Transverse colon (tissue), 4 donors: Measurements from ENCODE around the gene HMGN4. TPM values are rescaled to one million over a fixed set of nuclear protein-coding genes. Genes with fewer than 3 reads are reported as not detected.
A peak's percentile ranks its signal among the peaks of the same experiment; 100 is the strongest.

ENCODE experiments used
- DNase-seq: peaks from one replicate; pipeline ENCODE4 v3.0.0-alpha.2; 2019
- H3K27ac ChIP-seq, 4 donors: fragments of 200-600 bp; sonication (generic); 2 replicates each; pipeline ENCODE4 v1.5.1; 2016 to 2018; ENCODE audit warnings: inconsistent platforms in 4 of 4
- H3K27me3 ChIP-seq: fragments of 200-600 bp; sonication (generic); 2 replicates; pipeline ENCODE4 v1.5.1; 2017; ENCODE audit warnings: inconsistent platforms
- H3K36me3 ChIP-seq, 4 donors: fragments of 200-600 bp; sonication (generic); 2 replicates each; pipeline ENCODE4 v1.5.1; 2017 to 2019; ENCODE audit warnings: inconsistent platforms in 4 of 4
- H3K4me1 ChIP-seq, 4 donors: fragments of 200-600 bp; sonication (generic); 2 replicates each; pipeline ENCODE4 v1.5.1; 2017 to 2020; ENCODE audit warnings: inconsistent platforms in 4 of 4
- H3K4me3 ChIP-seq, 4 donors: fragments of 200-600 bp; sonication (generic); 1 replicate in 1 of 4; 2 replicates in 3 of 4; pipeline versions ENCODE4 v1.5.1 to v1.6.1; 2017 to 2019; ENCODE audit warnings: inconsistent platforms in 4 of 4
- H3K9me3 ChIP-seq, 2 donors: fragments of 200-600 bp; sonication (generic); 2 replicates each; pipeline ENCODE4 v1.5.1; 2017 to 2019; ENCODE audit warnings: inconsistent platforms in 2 of 2
- EP300 ChIP-seq: sonication (generic); formaldehyde crosslinking; IDR thresholded peaks from one replicate; pipeline ENCODE4 v1.6.1; 2017; ENCODE audit warnings: antibody characterized with exemption, low read depth
- POLR2A ChIP-seq: fragments of 450-650 bp; IDR thresholded peaks from one replicate; pipeline ENCODE4 v1.6.1; 2016; ENCODE audit warnings: antibody characterized with exemption, mild to moderate bottlenecking, moderate library complexity
- POLR2AphosphoS5 ChIP-seq, 3 donors: sonication (generic); formaldehyde crosslinking; IDR thresholded peaks; one replicate each; pipeline ENCODE4 v1.6.1; 2016; ENCODE audit warnings: antibody characterized with exemption in 3 of 3
- WGBS, 2 donors: methylation state at CpG; one replicate each; pipeline ENCODE4 v1.1.5; 2018; ENCODE audit warnings: low coverage in 1 of 2; 5-methylcytosine and 5-hydroxymethylcytosine counted together
- in situ Hi-C, 4 donors: fragments of 200-750 bp; cut with MboI; loops; one replicate each; pipeline versions ENCODE4 v1.15.0 to v1.15.1; 2017; ENCODE audit warnings: low sequenced_read_pairs in 3 of 4, low pct_ligation_motif_present in 1 of 4, low pct_unique_long_range_greater_than_20kb in 1 of 4
- intact Hi-C: fragments of 100-400 bp; cut with DNase I; formaldehyde crosslinking; loops from one replicate; pipeline ENCODE4 v1.15.1; 2023; ENCODE audit warnings: low total_unique reads
- total RNA-seq, 4 donors: library from RNA; depleted of rRNA; stranded (reverse); fragments of >200 nt; gene quantifications; one replicate each; pipeline ENCODE4 v1.1.0, GENCODE V29; 2016
- TF ChIP-seq, protein P1 (sequence below), 5 experiments: fragments of 200-600 bp in 3 of 5; fragments of 450-650 bp in 2 of 5; sonication (generic) in 3 of 5; IDR thresholded peaks; 1 replicate in 2 of 5; 2 replicates in 3 of 5; pipeline ENCODE4 v1.5.1; 2016 to 2017; ENCODE audit warnings: antibody characterized with exemption in 5 of 5, inconsistent platforms in 3 of 5, mild to moderate bottlenecking in 2 of 5, moderate library complexity in 1 of 5

The HMGN4 gene
- total RNA-seq, 4 donors from 2014 or later: 20.3 to 69.6 (median 62.8) TPM

DNA sequence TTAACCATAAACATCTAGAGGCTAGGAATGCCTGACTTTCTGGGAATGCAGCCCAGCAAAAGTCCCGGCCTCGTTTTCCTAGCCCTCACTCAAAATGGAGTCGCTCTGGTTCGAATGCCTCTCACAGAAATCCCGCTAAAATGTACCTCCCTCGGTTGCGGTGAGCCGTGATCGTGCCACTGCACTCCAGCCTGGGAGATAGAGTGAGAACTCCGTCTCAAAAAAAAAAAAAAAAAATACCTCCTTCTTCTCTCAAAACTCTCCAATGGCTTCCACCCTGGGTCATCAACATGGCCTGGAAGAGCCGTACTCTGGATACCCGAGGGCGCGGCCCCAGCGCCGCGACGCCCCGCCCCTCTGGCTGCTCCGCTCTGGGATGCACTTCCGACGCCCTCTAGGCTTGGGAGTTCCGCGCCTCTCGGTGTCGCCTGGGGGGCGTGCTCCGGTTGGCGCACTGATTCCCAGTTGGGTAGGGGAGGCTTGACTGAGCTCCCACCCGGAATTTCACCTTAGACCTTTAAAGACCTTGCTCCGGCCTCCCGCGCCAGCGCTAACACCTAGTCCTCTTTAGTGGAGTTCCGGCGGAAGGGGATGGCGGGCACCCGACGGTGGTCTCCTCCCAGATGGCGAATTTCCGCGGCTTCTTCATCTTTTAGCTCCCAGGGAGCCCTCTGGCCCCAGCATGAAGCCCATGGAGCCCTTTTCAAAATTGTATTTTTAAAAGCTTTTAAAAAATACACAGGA lies 12.3 kb downstream of the HMGN4 start:
- 8% methylated on average over 41 of the region's 42 CpGs; no CpG with 5 or more reads in 1 of the 2 donors for WGBS, 2 donors
- H3K4me1 ChIP-seq: peaks cover 0 to 36% (median 14%) of the 10 kb centered on the region in 4 donors
- peak overlapping the region; percentile 27 to 65 (median 44) for H3K4me3 ChIP-seq
- TF ChIP-seq POLR2AphosphoS5 (IDR thresholded peaks at IDR 0.05) (no peak), POLR2A (no peak), EP300 (no peak)
- TF ChIP-seq, protein P1, sequence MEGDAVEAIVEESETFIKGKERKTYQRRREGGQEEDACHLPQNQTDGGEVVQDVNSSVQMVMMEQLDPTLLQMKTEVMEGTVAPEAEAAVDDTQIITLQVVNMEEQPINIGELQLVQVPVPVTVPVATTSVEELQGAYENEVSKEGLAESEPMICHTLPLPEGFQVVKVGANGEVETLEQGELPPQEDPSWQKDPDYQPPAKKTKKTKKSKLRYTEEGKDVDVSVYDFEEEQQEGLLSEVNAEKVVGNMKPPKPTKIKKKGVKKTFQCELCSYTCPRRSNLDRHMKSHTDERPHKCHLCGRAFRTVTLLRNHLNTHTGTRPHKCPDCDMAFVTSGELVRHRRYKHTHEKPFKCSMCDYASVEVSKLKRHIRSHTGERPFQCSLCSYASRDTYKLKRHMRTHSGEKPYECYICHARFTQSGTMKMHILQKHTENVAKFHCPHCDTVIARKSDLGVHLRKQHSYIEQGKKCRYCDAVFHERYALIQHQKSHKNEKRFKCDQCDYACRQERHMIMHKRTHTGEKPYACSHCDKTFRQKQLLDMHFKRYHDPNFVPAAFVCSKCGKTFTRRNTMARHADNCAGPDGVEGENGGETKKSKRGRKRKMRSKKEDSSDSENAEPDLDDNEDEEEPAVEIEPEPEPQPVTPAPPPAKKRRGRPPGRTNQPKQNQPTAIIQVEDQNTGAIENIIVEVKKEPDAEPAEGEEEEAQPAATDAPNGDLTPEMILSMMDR (IDR thresholded peaks at IDR 0.05): no peak
- H3K9me3 ChIP-seq: no peaks in the 10 kb centered on the region
- H3K27ac ChIP-seq: peak overlapping the region; percentile 10 to 65 (median 57)
- intact Hi-C loops (no loop called here), in situ Hi-C loops (no loop called here)
- peaks cover 0 to 7% (median under 1%) of the 10 kb centered on the region in 4 donors for H3K36me3 ChIP-seq
- DNase-seq: peak; percentile 68
- H3K27me3 ChIP-seq: no peaks in the 10 kb centered on the region

- Histone ChIP-seq H3K27ac (no peak overlapping the region), H3K27me3 (no peaks in the 10 kb centered on the region), H3K36me3 (no peaks in the 10 kb centered on the region), H3K4me3 (no peak overlapping the region), H3K9me3 (no peaks in the 10 kb centered on the region), H3K4me1 (peaks cover 0 to 36% (median 14%) of the 10 kb centered on the region in 4 donors)
- in situ Hi-C loops: no loop called here
- intact Hi-C loops: no loop called here
- 90 to 91% methylated on average over 9 to 10 of the region's 10 CpGs for WGBS, 2 donors
- no peak for TF ChIP-seq POLR2A
- no peak for TF ChIP-seq EP300
- TF ChIP-seq, protein P1 (IDR thresholded peaks at IDR 0.05): no peak
- TF ChIP-seq POLR2AphosphoS5 (IDR thresholded peaks at IDR 0.05): no peak
- DNase-seq: no peak
Observed at GRCh38 chr6:26552205-26552604, 14.0 kb downstream of the HMGN4 start.

DNA sequence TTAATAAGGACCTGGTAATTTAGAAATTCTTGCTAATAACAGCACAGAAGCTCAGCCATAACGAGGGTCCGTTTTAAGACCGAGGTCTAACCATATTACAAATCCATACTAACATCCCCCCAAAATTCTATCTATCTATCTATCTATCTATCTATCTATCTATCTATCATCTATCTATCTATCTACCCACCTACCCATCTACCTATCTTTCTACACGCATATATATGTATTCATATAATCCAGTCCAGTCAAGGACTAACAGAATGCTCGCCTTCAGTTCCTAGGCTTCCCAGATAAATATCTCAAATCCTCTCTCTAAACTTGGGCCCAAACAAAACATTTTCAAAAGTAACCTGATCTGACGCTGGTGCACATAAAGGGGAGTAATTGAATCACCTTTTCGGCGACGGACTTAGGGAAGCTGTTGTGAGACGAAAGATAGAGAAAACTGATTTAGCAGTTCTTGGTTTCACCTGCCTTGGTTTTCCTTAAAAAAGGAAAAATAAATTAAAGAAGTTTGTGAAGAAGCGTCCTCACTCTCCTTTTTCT lies 14.5 kb downstream of the HMGN4 start:
- Histone ChIP-seq H3K4me3 (peak overlapping the region in 3 of 4 donors; percentile 22 to 55 (median 46)), H3K27me3 (no peaks in the 10 kb centered on the region), H3K36me3 (no peaks in the 10 kb centered on the region), H3K9me3 (no peaks in the 10 kb centered on the region), H3K4me1 (peaks cover 0 to 36% (median 14%) of the 10 kb centered on the region in 4 donors), H3K27ac (peak overlapping the region; percentile 72 to 84 (median 76))
- TF ChIP-seq EP300 (no peak), POLR2A (no peak), POLR2AphosphoS5 (IDR thresholded peaks at IDR 0.05) (no peak)
- TF ChIP-seq, protein P1 (IDR thresholded peaks at IDR 0.05): no peak
- WGBS, 2 donors: 27 to 45% methylated on average over 3 to 11 of the region's 11 CpGs
- in situ Hi-C loops (no loop called here), intact Hi-C loops (loop anchor here (1.0 kb wide), 1 partner anchor 27 kb away; no protein-coding TSS in a partner anchor)
- DNase-seq: no peak

DNA sequence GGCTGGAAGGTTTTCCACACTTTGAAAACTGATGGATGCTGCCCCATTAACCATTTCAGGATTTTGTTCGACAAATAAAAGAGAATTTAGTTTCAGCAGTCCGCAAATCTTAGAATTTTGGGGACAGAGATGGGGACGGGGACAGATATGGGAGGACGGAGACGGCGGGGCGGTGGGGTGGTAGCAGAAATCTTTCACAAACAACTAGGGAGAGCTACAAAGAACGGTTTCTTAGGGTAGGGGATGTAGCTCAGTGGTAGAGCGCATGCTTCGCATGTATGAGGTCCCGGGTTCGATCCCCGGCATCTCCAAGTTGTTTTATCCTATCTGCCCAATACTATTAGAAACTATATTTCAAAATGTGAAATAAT lies 15.1 kb downstream of the HMGN4 start:
- peaks cover 0 to 36% (median 14%) of the 10 kb centered on the region in 4 donors for H3K4me1 ChIP-seq
- peak; percentile 79 for DNase-seq
- H3K27ac ChIP-seq: peak overlapping the region; percentile 72 to 84 (median 76)
- 0 to 1% methylated on average over 13 of the region's 13 CpGs for WGBS, 2 donors
- H3K4me3 ChIP-seq: peak overlapping the region; percentile 22 to 55 (median 38)
- H3K36me3 ChIP-seq: no peaks in the 10 kb centered on the region
- no peaks in the 10 kb centered on the region for H3K27me3 ChIP-seq
- H3K9me3 ChIP-seq: no peaks in the 10 kb centered on the region
- intact Hi-C loops (loop anchor here (1.0 kb wide), 1 partner anchor 28 kb away; no protein-coding TSS in a partner anchor), in situ Hi-C loops (no loop called here)
- TF ChIP-seq EP300: no peak
- TF ChIP-seq, protein P1 (IDR thresholded peaks at IDR 0.05): no peak
- TF ChIP-seq POLR2A: no peak
- no peak for TF ChIP-seq POLR2AphosphoS5 (IDR thresholded peaks at IDR 0.05)
